GM19328 (cell line): ENCODE measurements around the gene ITGAD.

ENCODE experiments used
- ATAC-seq: cut with Tn5 transposase; IDR thresholded peaks from one replicate; pipeline ENCODE4 v1.9.1; 2021; ENCODE audit warnings: mild to moderate bottlenecking, moderate library complexity; ENCODE audit not compliant: unreplicated experiment

Gene ITGAD

GRCh38 chr16:31473264-31473984 lies 80.3 kb downstream of the ITGAD start:
- no peak for ATAC-seq

- ATAC-seq: no peak
Observed at GRCh38 chr16:31474173-31474714, 81.1 kb downstream of the ITGAD start.

GRCh38 chr16:31474773-31475738 lies 81.9 kb downstream of the ITGAD start:
- ATAC-seq: no peak

- ATAC-seq: no peak
Observed at GRCh38 chr16:31475946-31476302, 82.8 kb downstream of the ITGAD start.
